Measurements from ENCODE around the gene RCL1.

RCL1 gene

DNA sequence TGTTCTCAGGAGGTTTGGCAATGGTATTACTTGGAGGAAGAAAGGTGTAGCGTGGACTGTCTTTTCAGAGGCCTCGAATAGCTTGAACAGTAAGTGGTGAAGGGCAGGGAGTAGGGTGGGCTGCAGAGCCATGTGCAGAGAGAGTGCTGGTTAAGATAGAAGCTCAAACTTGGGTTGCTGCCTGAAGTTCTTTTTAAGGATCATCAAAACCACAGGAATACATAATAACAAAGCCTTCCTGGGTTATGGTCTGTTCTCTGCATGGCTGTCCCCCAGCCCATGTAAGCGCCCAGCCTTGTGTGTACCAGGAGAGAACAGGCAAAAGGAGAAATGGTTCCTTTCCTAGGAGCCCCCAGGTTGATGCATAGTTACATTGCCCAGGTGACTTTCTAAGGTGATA is 43.9 kb downstream of the RCL1 start:
- no peaks in the 10 kb centered on the region for H3K9me3 ChIP-seq (ENCODE audit: control insufficient read depth, insufficient read depth, low read length)
- no peaks in the 10 kb centered on the region for H3K36me3 ChIP-seq (ENCODE audit: control insufficient read depth, insufficient read depth, low read length)
- no peaks in the 10 kb centered on the region for H3K27me3 ChIP-seq (ENCODE audit: control insufficient read depth, insufficient read depth, low read length)
- no peaks in the 10 kb centered on the region for H3K4me1 ChIP-seq (ENCODE audit: control insufficient read depth, insufficient read depth, low read length)
- H3K4me3 ChIP-seq (ENCODE audit: low read depth, low read length): no peak overlapping the region
- H3K9ac ChIP-seq (ENCODE audit: low read depth, low read length): no peak overlapping the region

DNA sequence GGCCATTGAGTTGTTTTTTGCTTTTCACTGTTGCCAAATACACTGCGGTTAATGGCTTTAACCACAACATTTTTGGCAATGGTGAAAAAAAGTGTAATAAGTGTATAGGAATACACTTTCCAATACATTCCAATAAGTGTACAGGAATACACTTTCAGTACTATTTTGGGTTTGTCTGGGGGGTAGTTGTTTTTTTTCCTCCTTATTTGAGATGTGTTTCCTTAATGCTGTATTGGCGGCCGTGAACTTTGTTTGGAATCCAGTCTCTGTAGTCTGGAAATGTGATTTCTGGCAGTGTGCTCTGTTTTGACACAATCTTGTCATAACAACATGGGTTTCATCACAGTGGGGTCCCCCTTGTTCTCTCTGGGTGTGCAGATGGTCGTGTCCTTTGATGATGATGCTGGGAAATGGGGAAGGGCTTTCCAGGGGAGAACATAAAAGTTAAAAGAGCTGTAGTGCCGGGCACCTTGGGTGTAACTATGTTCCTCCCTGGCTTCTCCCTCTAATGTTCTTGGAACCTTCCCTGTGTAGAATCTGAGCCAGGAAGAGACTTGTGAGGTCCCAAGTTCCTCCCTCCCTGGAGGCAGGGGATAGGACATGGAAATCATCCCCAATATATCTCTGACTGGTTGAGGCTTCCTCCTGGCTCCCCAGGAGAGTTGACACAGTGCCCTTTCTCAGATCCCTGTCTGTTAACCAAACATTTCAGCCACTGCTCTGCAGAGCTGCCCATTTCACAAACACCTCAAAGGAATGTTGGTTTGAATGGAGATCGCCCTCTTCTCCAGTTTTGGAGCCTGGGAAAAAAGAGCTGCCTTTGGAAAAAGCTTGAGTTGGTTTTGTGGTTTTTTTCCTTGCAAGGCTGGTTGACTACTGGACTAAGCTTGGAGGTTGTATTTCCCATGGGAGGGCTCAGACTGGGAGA is 44.8 kb downstream of the RCL1 start:
- no peaks in the 10 kb centered on the region for H3K27me3 ChIP-seq (ENCODE audit: control insufficient read depth, insufficient read depth, low read length)
- no peak overlapping the region for H3K4me3 ChIP-seq (ENCODE audit: low read depth, low read length)
- no peaks in the 10 kb centered on the region for H3K36me3 ChIP-seq (ENCODE audit: control insufficient read depth, insufficient read depth, low read length)
- H3K9ac ChIP-seq (ENCODE audit: low read depth, low read length): no peak overlapping the region
- no peaks in the 10 kb centered on the region for H3K9me3 ChIP-seq (ENCODE audit: control insufficient read depth, insufficient read depth, low read length)
- no peaks in the 10 kb centered on the region for H3K4me1 ChIP-seq (ENCODE audit: control insufficient read depth, insufficient read depth, low read length)

DNA sequence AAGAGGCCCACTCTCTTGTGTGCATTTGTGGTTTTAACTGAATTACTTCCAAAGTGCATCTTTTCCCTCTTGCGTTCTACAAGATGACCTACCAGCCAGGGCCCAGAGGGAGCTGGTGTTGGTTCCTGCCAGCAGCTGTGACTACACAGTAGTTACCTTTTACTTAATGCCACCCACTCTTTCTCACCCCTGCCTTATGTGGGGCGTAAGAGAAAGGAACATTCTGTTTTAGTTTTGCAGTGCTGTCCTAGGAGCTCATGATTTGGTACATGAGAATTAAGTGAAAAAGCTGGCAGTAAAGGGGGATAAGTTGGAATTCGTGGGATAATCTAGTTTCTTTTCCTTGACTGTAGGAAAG is 45.4 kb downstream of the RCL1 start:
- Histone ChIP-seq H3K9ac (ENCODE audit: low read depth, low read length) (no peak overlapping the region), H3K4me1 (ENCODE audit: control insufficient read depth, insufficient read depth, low read length) (no peaks in the 10 kb centered on the region), H3K36me3 (ENCODE audit: control insufficient read depth, insufficient read depth, low read length) (peaks cover 2% of the 10 kb centered on the region), H3K9me3 (ENCODE audit: control insufficient read depth, insufficient read depth, low read length) (no peaks in the 10 kb centered on the region), H3K4me3 (ENCODE audit: low read depth, low read length) (no peak overlapping the region), H3K27me3 (ENCODE audit: control insufficient read depth, insufficient read depth, low read length) (no peaks in the 10 kb centered on the region)

DNA sequence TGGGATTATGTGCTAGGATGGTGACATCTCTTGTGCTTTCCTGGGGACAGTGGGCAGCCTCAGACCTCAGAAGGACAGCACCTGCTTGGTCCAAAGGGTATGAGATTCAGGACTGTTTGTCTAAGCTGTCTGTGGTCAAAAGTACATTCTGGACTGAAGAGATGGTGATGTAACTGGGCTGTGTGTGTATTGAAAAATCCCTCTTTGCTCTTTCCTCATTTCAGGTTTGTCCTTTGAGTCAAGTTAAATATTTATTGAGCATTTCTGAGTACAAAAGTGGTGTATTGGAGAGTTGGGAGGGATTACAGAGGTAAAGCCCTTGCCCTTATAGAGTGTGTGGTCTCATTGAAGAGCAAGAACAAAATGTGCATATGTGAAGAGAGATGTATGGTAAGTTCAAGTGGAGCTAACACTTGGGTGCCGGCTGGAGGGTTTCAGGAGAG is 46.7 kb downstream of the RCL1 start:
- H3K4me3 ChIP-seq (ENCODE audit: low read depth, low read length): no peak overlapping the region
- no peaks in the 10 kb centered on the region for H3K4me1 ChIP-seq (ENCODE audit: control insufficient read depth, insufficient read depth, low read length)
- H3K36me3 ChIP-seq (ENCODE audit: control insufficient read depth, insufficient read depth, low read length): peaks cover 4% of the 10 kb centered on the region
- no peaks in the 10 kb centered on the region for H3K27me3 ChIP-seq (ENCODE audit: control insufficient read depth, insufficient read depth, low read length)
- no peaks in the 10 kb centered on the region for H3K9me3 ChIP-seq (ENCODE audit: control insufficient read depth, insufficient read depth, low read length)
- no peak overlapping the region for H3K9ac ChIP-seq (ENCODE audit: low read depth, low read length)

DNA sequence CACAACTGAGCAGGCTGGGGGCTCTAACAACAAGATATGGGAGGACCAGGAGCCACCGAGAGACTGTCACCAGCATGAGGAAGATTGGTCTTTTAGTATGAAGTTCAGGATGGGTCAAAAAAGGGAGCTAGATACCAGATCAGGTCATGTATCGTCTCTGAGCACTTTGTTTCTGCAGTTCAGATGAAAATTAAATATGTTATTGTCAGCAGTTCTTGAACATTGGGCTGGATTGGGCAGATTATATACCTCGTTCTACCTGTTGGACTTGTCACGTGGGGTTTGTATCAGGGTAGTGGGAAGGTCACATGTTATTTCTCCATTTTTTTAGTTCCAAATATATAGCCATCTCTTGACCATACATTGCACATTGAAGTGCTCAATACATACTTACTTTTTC is 47.3 kb downstream of the RCL1 start:
- no peaks in the 10 kb centered on the region for H3K4me1 ChIP-seq (ENCODE audit: control insufficient read depth, insufficient read depth, low read length)
- H3K9me3 ChIP-seq (ENCODE audit: control insufficient read depth, insufficient read depth, low read length): no peaks in the 10 kb centered on the region
- H3K36me3 ChIP-seq (ENCODE audit: control insufficient read depth, insufficient read depth, low read length): peaks cover 8% of the 10 kb centered on the region
- H3K27me3 ChIP-seq (ENCODE audit: control insufficient read depth, insufficient read depth, low read length): no peaks in the 10 kb centered on the region
- H3K9ac ChIP-seq (ENCODE audit: low read depth, low read length): no peak overlapping the region
- H3K4me3 ChIP-seq (ENCODE audit: low read depth, low read length): no peak overlapping the region

DNA sequence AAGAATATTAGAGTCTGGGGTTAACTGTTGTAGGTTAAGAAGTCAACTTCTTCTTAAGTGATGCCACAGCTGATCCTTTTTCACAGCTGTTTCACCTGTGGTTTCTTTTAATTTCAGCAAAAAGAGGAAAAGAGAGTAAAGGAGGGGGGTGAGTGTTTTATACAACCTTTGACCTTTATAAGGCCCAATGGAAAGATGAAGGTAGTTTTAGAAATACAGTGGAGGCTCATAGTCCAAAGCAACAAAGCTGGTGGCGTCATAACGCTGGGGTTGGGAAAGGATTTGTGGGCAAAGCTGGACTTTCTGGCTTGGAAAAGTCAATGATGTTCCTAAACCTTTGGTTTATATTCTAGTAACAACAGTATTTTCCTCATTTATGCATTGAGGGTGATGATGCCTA is 49.5 kb downstream of the RCL1 start:
- H3K27me3 ChIP-seq (ENCODE audit: control insufficient read depth, insufficient read depth, low read length): no peaks in the 10 kb centered on the region
- no peaks in the 10 kb centered on the region for H3K9me3 ChIP-seq (ENCODE audit: control insufficient read depth, insufficient read depth, low read length)
- no peak overlapping the region for H3K9ac ChIP-seq (ENCODE audit: low read depth, low read length)
- no peak overlapping the region for H3K4me3 ChIP-seq (ENCODE audit: low read depth, low read length)
- no peaks in the 10 kb centered on the region for H3K4me1 ChIP-seq (ENCODE audit: control insufficient read depth, insufficient read depth, low read length)
- peaks cover 8% of the 10 kb centered on the region for H3K36me3 ChIP-seq (ENCODE audit: control insufficient read depth, insufficient read depth, low read length)

DNA sequence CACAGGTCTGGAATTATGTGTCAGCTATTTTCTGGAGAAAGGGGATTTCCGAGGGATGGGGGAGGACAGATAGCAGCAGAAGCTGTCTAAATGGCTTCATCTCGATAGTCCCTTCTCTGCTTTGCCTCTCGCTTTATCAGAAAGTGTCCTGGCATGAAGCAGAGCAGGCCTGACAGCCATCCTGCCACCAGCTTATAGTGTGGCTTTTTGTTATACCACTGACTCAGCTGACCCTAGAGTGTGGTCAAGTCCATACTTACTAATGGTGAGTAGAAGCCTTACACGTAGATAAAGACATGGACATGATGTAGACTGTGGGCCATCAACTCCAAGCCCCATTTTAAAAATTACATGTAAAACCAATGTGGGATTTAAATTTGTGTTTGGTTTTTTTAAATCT is 50.0 kb downstream of the RCL1 start:
- Histone ChIP-seq H3K9me3 (ENCODE audit: control insufficient read depth, insufficient read depth, low read length) (no peaks in the 10 kb centered on the region), H3K27me3 (ENCODE audit: control insufficient read depth, insufficient read depth, low read length) (no peaks in the 10 kb centered on the region), H3K4me3 (ENCODE audit: low read depth, low read length) (no peak overlapping the region), H3K4me1 (ENCODE audit: control insufficient read depth, insufficient read depth, low read length) (no peaks in the 10 kb centered on the region), H3K9ac (ENCODE audit: low read depth, low read length) (no peak overlapping the region), H3K36me3 (ENCODE audit: control insufficient read depth, insufficient read depth, low read length) (peaks cover 8% of the 10 kb centered on the region)

DNA sequence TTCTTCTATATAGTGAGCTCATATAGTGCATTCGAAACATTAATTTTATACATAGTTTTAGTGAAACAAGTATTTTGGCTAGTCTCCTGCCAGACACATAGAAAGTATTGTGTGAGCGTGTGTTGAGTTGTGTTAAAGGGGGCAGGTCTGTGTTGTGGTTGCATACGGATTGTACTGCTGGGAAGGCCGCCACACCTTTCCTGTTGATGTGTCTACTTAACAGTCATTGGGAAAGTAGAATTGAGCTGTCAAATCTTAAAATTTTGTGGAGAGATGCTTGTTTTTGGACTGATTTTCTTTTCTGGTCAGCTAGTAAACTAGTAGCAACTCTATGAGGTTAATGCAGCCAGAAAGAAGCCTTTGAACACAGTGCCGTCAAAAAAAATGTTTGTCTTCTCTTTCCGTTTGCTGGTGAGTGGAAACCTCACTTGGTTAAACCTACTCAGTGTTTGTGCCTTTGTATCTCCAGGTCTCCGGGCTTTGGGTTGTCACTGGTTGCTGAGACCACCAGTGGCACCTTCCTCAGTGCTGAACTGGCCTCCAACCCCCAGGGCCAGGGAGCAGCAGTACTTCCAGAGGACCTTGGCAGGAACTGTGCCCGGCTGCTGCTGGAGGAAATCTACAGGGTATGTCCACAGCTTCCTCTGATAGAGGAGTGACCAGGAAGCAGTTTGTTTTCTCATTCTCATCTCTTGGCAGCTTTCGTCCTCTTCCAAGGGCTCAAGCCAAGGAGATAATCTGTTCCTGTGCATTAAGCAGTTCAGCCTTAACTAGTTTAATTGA is 51.5 kb downstream of the RCL1 start:
- H3K9ac ChIP-seq (ENCODE audit: low read depth, low read length): no peak overlapping the region
- H3K36me3 ChIP-seq (ENCODE audit: control insufficient read depth, insufficient read depth, low read length): peaks cover 8% of the 10 kb centered on the region
- no peaks in the 10 kb centered on the region for H3K27me3 ChIP-seq (ENCODE audit: control insufficient read depth, insufficient read depth, low read length)
- no peaks in the 10 kb centered on the region for H3K4me1 ChIP-seq (ENCODE audit: control insufficient read depth, insufficient read depth, low read length)
- no peaks in the 10 kb centered on the region for H3K9me3 ChIP-seq (ENCODE audit: control insufficient read depth, insufficient read depth, low read length)
- H3K4me3 ChIP-seq (ENCODE audit: low read depth, low read length): no peak overlapping the region

DNA sequence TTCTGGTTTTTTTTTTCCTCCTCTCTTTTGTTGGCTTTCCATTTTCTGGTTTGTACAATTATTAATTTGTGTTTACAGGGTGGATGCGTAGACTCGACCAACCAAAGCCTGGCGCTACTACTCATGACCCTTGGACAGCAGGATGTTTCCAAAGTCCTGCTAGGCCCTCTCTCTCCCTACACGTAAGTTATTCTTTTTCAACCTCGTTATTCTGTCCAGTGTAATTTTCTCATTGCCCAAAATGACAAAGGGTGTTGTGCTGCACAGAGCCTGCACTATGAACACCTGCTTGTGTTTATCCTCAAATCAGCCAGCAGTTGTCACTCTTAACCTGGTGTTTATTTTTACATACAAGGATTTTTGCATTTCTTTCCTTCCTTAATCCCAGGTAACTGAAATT is 56.6 kb downstream of the RCL1 start:
- Histone ChIP-seq H3K27me3 (ENCODE audit: control insufficient read depth, insufficient read depth, low read length) (no peaks in the 10 kb centered on the region), H3K4me1 (ENCODE audit: control insufficient read depth, insufficient read depth, low read length) (no peaks in the 10 kb centered on the region), H3K9ac (ENCODE audit: low read depth, low read length) (no peak overlapping the region), H3K4me3 (ENCODE audit: low read depth, low read length) (no peak overlapping the region), H3K9me3 (ENCODE audit: control insufficient read depth, insufficient read depth, low read length) (no peaks in the 10 kb centered on the region), H3K36me3 (ENCODE audit: control insufficient read depth, insufficient read depth, low read length) (peaks cover 7% of the 10 kb centered on the region)

DNA sequence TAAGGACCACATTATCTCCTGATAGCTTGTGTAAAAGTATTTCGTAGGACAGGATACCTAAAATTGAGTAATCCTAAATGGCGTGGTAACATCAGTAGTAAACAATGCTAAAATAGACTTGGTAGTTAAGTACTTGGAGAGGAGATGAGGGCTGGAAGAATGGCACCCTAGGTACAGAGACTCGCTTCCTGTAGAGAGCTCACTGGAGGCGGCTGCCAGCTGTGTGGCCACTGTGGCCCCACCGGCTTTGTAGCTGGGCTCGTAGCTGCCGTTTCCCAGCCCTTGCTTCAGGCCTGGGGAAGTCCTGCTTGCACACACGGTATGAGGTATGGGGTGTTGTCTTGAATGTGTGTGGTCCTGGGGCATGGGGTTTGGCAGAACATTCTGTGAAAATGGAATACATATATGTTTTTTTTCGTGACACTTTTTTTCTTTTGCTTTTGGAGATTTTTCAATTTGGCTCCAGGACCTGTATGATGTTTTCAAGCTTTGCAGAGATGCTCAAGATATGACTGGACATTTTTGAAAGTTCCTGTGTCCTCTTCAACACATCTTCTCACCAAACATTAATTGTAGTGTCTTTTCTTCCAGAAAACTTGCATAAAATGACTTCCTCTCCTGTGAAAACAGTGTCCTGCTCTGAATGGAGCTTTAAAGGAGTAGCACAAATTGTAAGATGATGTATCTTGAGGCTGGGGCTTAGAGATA is 58.0 kb downstream of the RCL1 start:
- peaks cover 2% of the 10 kb centered on the region for H3K36me3 ChIP-seq (ENCODE audit: control insufficient read depth, insufficient read depth, low read length)
- no peak overlapping the region for H3K4me3 ChIP-seq (ENCODE audit: low read depth, low read length)
- H3K27me3 ChIP-seq (ENCODE audit: control insufficient read depth, insufficient read depth, low read length): no peaks in the 10 kb centered on the region
- H3K9ac ChIP-seq (ENCODE audit: low read depth, low read length): no peak overlapping the region
- H3K9me3 ChIP-seq (ENCODE audit: control insufficient read depth, insufficient read depth, low read length): no peaks in the 10 kb centered on the region
- H3K4me1 ChIP-seq (ENCODE audit: control insufficient read depth, insufficient read depth, low read length): no peaks in the 10 kb centered on the region

DNA sequence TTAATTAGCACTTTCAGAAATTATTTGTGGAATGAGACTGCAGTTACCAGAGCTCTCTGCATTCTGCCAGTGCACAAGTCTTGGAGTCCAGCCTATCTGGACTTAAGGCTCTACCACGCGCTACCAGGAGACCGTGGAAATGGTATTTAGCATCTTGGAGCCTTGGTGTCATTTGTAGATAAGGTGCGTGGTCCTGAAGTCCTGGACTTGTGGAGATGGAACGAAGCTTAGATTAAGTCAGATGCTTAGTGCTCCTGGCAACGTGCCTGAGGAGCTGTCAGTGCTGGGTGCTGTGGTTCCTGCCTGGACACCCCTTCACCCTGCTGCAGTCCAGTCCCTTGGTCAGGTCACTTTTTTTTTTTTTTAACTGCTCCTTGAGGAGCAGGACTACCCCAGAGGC is 59.7 kb downstream of the RCL1 start:
- Histone ChIP-seq H3K36me3 (ENCODE audit: control insufficient read depth, insufficient read depth, low read length) (peaks cover 2% of the 10 kb centered on the region), H3K4me1 (ENCODE audit: control insufficient read depth, insufficient read depth, low read length) (no peaks in the 10 kb centered on the region), H3K4me3 (ENCODE audit: low read depth, low read length) (no peak overlapping the region), H3K9ac (ENCODE audit: low read depth, low read length) (no peak overlapping the region), H3K9me3 (ENCODE audit: control insufficient read depth, insufficient read depth, low read length) (no peaks in the 10 kb centered on the region), H3K27me3 (ENCODE audit: control insufficient read depth, insufficient read depth, low read length) (no peaks in the 10 kb centered on the region)
